ENCODE results near the gene NLRC5.
"Not testable (repeated sequence)": the region's sequence is repeated elsewhere in the genome, so short reads cannot be mapped to it uniquely, and the experiment has no call there.

The NLRC5 gene

DNA sequence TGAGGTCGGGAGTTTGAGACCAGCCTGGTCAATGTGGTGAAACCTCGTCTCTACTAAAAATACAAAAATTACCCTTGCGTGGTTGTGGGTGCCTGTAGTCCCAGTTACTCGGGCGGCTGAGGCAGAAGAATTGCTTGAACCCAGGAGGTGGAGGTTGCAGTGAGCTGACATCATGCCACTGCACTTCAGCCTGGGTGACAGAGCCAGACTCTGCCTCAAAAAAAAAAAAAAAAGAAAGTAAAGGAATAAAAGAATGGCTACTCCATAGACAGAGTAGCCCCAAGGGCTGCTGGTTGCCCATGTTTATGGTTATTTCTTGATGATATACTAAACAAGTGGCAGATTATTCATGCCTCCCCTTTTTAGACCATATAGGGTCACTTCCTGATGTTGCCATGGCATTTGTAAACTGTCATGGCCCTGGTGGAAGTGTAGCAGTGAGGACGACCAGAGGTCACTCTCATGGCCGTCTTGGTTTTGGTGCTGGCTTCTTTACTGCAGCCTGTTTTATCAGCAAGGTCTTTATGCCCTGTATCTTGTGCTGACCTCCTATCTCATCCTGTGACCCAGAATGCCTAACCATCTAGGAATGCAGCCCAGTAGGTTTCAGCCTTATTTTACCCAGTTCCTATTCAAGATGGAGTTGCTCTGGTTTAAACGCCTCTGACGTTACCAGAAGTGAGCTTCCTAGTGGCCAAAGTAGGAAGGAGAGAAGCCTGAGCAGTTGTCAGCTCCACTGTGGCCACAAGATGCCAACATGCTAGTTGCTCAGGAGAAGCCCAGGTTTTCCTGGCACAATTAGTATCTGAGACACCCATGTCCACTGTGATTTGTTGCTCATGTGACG, 120.1 kb downstream of the NLRC5 start:
- DNase-seq = not testable (repeated sequence)

DNA sequence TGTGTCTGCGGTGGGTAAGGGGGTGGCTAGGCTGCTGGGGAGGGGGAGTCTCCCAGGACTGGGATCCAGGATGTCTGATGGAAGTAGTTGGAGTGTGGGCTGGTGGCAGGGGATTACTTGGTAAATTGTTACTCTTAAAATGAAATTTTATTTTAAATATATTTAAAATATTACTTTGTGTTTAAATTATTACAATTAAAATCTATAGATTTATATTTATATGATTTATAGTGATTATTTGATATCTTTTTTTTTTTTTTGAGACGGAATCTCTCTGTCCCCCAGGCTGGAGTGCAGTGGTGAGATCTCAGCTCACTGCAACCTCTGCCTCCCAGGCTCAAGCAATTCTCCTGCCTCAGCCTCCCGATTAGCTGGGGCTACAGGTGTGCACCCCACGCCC, 121.6 kb downstream of the NLRC5 start:
- no peak for DNase-seq

DNA sequence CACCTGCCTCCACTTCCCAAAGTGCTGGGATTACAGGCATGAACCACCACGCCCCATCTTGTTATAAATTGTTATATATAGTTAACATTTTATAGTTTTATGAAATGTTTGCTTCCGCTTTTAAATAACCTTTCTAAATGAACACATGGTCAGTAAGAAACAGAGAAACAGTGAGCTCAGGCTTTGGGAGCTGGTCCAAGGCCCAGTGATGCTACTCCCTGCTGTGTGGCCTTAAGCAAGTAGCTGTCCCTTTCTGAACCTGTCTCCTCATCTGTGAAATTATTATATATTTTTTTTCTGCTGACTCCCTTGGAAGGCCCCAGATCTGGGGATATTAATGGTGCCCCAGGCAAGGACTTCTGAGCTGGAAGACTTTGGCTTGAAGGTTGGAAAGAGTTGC, 122.1 kb downstream of the NLRC5 start:
- DNase-seq = no peak

DNA sequence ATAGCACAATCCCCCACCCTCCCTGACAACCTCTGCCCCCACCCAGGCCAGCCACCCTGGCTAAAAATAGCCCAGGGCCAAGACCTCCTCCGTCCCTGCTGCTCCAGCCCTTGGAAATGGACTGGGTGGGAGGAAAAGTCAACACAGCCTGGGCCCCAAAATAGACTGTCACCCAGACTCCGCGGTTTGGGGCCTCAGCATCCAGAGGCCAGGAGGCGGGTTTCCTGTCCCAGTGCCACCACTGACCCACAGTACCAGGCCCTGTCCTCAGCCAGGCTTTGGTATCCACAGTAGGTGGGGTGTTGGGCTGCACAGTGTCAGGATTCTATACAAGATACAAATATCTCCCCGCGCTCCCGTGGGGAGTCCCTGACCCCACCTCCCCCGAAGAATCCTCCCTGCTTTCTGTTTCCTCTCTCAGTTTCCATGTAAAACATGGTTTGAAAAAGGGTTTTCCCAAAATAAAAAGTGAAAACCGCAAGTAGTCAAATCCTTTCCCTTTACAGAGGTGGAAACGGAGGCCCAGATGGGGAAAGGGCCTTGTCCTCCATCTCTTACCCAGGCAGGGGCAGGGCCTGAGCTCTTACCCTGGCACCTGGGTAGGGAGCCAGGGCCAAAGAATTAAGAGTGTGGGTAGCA, 123.2 kb downstream of the NLRC5 start:
- DNase-seq = no peak

DNA sequence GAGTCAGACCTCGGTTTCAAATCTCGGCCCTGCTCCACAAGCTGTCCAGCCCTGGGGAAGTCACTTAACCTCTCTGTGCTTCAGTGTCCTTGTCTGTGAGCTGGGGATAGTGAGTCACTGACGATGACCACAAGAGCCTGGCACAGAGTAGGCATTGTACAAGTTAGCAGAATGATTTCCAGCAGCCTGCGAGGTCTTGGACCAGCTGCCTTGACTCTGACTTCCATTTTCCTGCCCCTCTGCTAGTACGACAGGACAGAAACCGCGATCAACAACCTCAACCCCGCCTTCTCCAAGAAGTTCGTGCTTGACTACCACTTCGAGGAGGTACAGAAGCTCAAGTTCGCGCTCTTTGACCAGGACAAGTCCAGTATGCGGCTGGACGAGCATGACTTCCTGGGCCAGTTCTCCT, 123.7 kb downstream of the NLRC5 start:
- no peak for DNase-seq

DNA sequence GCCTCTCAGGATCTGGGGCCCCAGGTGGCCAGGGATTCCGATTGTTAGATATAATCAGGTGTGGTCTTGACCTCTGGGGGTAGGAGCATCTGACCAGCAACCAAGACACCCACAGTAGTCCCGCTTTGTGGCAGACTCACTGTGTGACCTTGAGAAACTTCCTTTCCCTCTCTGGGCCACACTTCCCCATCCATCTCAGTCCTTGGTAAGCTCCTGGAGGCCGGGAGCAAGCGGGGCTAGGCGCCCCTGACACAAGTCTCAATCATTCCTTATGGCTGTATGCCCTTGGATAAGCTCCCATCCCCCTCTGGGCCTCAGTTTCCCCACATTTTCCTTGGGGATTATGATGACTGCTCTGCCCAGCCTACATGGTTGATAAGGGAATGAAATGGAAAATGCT, 124.3 kb downstream of the NLRC5 start:
- DNase-seq = no peak

DNA sequence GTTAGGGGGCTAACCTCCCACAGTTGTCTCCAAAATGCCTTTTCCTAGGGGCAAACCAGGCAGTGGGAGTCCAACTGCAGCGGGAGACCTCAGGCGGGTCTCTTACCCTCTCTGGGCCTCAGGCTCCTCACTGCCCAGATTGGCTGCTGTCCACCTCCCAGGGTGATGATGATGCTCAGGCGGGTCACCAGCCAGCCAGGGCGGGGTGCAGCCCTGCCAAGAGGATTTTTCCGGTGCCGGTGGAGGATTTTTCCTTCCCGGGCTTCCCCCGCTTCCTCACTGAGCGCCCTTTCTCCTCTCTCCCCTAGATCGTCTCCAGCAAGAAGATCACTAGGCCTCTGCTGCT, 125.8 kb downstream of the NLRC5 start:
- no peak for DNase-seq

DNA sequence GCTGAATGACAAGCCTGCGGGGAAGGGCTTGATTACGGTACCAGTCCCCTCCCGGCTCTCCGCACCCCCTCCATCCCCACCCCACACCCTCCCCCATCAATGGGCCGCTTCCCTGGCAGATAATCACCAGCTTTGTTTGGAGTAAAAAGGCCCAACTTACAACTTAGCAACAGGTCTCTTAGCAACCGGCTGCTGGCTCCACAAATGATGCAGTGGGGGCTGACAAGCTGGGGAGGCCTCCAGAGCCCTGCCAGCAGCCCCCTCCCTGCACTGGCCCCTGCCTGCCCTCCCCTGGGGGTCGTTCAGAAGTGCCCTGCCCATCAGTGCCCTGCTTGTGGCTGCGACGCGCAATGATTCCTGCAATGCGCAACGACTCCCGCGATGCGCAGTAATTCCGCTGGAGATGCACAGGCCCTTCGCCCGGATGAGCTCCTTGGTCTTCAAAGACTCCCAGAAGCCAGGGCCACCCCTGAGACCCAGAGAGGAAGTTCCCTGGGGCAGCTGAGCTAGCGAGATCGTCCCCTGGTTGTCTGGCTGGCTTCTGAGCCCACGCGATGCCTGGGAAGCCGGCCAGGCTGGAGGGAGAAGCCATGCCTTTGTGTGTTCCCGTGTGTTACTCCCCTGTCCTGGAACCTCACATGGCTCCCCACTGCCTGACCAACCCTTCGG, 126.3 kb downstream of the NLRC5 start:
- DNase-seq = no peak

DNA sequence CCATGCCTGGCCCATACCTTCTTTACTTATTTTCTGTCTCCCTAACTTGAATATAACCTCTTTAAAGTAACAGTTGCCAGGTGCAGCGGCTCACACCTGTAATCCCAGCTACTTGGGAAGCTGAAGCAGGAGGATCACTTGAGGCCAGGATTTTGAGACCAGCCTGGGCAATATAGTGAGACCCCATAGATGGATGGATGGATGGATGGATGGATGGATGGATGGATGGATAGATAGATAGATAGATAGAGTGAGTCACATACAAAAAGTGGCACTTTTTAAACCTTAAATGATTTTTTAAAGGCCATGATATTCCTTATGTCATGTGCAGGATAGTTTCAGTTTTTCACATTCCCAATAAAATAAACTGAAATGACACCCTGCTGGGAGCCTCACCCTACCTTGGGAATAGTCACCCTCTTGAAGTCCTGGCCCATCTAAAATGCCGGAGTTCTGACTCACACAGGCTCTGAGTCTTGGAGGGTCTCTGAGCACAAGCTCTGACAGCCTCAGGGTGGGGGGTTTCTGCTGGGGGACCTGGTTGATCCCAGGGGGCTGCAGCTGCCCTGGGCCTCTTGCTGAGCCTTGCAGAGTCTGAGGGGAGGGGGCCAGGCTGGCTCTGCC, 129.2 kb downstream of the NLRC5 start:
- no peak for DNase-seq

DNA sequence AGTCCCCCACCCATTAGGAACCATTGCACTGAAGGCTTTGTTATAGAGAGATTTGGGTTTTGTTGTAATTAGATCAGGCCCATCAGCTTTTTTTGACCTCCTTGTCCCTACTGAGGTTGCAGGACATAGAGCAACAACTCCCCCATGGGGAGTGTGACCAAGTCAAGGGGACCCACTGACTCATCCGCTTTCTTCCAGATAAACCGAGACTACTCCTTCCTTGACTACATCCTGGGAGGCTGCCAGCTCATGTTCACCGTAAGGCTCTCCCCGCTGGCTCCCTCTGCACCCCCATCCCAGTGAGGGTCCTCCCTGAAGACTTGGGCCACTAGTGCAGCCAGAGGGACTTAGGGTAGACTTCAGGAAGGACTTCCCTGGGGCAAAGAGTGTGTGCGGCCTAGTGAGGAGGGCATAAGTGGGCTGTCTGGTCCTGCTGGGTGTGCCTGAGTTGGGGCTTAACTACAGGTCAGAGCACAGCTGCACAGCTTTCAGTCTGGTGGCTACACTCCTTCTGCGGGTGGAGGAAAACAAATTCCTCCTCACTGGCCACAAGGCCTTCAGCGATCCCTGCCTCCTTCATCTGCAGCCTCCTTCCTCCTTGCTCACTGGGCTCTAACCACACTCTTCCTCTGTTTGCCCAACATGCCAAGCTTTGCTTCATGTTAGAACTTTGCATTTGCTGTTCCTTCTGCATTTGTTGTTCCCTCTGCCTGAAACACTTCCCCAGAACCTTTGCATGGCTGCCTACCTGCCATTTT, 134.0 kb downstream of the NLRC5 start:
- DNase-seq = no peak

DNA sequence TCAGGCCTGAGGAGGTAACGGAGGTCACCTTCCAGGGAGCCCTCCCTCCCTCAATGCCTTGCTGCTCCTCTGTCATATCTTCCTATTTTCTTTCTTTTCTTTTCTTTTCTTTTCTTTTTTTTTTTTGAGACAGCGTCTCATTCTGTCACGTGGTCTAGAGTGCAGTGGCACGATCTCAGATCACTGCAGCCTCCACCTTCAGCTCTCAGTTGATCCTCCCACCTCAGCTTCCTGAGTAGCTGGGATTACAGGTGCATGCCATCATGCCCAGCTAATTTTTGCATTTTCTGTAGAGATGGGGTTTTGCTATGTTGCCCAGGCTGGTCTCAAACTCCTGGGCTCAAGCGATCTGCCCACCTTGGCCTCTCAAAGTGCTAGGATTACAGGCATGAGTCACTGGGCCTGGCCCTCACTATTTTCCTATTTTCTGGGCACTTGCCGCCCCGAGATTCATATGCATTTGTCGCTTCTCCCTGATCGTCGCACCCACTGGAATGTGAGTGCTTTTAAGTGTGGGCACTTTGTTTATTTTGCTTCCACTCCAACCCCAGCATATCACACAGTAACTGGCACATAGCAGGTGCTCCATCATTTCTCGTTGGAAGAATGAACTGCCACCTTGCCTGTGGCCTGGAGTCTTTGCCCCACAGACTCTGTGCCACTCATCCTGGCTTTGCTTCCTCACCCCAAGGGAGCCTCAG, 134.8 kb downstream of the NLRC5 start:
- DNase-seq = no peak

DNA sequence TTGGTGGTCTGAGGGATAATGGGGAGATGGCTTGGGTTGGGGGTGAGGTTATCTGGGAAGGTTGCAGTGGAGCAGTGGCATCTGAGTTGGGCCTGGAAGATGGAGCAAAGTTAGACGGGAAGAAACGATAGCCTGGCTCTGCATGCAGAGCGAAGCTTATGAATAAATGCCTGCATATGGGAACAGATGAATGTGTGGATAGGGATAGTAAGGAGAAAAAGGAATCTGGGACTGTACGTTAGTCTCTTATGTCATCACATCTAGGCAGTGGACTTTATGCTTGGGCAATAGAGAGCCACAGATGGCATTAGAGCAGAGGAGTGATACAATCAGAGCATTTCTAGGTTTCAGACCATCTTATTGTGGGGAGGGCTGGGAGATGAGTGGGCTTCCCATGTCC, 136.0 kb downstream of the NLRC5 start:
- DNase-seq = no peak

DNA sequence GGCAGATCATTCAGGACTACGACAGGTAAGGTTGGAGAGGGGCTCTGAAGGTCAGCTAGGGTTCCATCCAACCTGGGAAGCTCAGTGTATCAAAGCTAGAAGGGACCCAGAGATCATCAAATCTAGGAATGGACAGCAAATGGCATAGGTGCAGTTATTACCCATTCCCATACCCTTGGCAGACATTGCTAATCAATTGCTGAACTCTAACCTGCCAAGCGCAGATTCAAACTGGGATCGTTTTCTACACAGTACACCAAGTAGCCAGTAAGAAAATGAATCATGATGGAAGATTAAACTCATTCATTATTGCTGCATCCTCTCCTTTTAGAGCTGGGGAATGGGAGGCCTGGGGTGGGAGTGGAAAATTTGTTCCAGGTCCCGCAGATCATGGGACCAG, 136.6 kb downstream of the NLRC5 start:
- no peak for DNase-seq

DNA sequence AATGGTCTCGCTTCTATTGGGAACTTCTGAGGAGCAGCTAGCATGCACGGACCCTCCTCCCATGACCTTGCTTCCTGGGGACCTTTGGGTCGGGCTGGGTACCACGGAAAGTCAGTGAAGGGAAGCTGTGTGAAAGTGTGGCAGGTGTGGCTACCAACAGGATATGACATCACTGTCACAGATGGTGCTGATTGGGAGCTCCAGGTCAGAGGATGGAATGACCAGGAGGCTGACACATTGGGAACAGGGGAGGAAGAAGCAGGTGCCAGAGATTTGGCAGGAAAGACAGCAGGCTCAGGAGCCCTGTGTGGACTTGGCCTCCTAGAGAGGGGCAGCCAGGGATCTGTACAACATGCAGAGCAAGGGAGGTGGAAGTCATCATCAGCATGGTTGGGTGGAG, 137.1 kb downstream of the NLRC5 start:
- no peak for DNase-seq

DNA sequence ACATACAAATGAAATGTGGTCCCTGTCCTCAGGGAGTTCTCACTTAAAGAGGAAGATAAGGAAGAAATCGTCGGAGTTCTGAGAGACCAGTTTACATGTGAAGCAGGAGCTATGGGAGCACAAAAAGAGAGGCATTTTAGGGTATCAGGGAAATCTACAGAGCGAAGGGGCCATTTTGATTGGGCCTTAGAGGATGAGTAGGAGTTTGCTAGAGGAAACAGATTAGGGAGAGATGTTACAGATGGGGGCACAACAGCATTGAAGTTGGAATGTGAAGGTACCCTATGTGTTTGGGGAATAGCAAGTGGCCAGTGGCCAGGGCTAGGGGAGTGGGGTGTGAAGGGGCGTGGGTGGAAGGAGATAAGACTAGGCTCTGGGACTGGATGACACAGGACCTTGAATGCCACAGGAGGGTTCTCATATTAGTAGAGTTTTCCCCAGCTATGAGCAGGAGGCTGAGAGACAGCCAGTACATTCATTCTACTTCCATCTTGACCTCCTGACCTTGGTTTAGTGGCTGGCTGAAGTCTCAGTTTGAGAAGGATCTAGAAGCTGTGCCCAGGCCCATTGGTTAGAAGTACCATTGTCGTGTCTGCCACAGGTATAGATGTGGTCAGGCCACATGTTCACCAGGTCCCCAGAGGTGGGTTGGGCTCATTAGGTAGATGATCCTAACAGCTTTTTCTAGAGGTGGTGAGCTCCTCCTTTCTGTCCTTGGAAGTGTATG, 137.8 kb downstream of the NLRC5 start:
- DNase-seq = no peak

DNA sequence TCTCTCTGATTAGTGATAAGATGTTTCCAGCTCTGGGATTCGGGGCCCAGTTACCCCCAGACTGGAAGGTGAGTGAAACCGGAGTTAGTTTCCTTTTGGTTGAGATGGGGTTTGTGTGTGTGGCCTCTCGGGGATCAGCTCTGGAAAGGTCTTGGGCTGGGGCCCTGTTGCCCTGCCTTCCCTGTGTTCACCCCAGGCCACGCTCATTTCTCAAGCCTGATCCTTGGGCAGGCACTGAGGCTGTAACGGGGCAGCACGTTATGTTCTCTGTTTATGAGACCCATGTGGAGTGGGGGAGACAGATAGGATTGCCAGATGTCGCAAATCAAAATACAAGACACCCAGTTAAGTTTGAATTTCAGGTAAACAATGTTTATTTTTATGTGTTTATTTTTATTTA, 138.5 kb downstream of the NLRC5 start:
- no peak for DNase-seq

DNA sequence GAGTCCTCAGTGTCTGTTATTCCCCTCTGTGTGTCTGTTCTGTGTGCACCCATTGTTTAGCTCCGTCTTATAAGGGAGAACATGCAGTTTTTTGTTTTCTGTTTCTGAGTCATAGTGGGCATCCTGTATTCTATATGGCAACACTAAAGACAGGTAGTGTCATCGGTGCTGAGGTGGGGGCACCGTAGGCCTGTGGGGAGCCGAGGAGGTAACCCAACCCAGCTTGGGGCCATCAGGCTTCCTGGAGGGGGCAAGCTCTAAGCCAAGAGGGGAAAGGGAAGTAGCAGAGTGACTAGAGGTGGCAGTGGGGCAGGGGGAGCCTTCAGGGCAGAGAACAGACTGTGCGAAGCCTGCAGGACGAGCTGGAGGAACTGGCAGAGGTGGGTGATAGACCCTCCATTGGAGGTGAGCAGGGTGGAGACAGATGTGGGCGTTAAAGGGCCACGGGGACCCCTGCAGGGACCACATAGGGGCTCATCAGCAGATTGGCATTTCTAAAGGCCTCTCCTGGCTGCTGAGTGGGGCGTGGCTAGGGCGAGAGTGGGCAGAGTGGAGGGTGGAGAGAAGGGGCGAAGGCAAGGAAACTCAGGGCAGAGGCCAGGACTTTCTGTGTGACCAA, 139.5 kb downstream of the NLRC5 start:
- peak; percentile 45 to 49 for DNase-seq

DNA sequence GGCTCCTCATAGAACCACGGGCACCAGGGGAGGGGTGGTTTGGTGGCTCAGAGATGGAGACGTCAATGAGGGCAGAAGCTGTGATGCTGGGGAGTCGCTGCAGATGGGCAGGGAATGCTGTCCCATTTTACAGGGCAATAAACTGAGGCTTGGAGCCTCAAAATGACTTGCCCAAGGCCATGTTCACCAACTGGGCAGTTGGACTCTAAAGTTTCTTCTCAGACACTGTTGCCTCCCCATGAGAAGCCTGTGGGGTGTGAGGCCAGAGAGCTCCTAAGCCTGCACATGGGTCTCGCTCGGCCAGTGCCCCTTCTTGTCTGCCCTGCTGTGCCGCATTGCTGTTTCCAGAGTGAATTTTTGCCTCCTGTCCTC, 141.6 kb downstream of the NLRC5 start:
- DNase-seq = no peak

DNA sequence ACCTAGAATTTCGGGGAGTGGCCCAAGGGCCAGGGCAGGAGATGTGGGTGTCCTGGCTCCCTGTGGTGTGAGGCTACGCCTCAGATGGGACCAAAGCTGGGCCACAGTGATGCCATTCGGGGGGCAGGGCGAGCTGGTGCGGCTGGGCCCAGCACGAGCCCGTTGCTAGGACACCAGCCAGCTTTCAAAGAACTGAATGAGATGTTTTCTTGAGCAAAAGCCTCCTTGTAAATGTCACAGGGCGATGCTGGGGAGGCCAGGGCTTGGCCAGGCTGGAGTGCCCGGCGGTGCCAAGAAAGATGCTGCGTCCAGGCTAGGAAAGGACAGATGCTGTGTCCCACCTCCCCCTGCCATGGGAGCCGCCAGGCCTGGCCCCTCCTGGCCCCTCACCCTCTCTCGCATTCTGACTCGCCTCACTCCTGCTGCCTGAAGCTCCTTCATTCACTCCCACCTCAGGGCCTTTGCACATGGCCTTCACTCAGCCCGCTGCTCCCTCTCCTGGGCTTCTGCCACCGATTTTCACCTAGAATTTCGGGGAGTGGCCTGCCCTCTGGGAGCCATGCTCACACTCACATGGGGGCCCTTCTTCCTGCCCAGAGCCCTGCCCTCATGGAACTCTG, 142.1 kb downstream of the NLRC5 start:
- peak in 1 of 2 donors; percentile 24 for DNase-seq

DNA sequence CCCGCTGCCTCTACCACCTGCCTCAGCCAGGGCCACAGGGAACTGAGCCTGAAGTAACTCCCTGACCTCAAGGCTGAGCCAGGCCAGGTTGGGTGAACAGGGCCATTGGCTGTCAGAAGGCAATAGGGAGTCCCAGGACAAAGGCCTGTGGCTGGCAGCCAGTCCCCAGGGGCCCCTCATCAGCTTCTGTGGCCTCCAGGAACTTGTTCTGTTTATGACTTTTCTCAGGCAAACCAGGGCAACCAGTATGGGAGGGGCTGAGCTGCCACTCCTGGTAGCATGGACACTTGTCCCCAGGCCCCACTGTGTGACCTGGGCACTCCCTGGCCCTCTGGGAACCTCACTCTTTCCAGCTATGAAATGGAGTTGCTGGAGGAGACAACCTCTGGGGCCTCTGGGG, 143.1 kb downstream of the NLRC5 start:
- DNase-seq = no peak

DNA sequence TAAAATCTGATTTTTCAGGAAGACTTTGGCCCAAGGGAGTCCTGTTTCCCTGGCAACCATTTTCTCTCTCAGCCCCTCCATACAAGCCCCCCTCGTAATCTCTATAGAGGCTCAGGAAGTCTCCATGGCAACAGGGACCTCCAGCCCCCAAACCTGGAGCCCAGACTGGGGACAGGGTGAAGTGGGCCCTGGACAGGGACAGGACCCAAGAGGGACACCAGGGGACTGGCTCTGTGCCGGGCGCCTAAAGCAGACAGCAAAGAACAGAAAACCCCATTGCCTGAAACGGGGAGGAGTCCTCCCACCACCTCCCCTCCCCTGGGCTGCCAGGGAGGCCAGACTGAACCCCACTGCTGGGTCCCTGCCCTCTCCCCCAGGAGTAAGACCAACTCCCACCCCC, 143.7 kb downstream of the NLRC5 start:
- DNase-seq = no peak
